G401 (cell line): ENCODE data around the gene AIFM3. TPM values are rescaled to one million over a fixed set of nuclear protein-coding genes. Genes with fewer than 3 reads are reported as not detected.

ENCODE experiments used
- total RNA-seq: library from RNA; depleted of rRNA; stranded (reverse); fragments of >200 nt; shearing (Covaris generic); gene quantifications from 2 replicates; pipeline ENCODE4 v1.2.3, GENCODE V29; 2014; rRNA removed

Gene AIFM3
- total RNA-seq, 1 experiment from 2014 or later = 130 TPM

Other genes starting within 250 kb of the AIFM3 start
- not detected in 2 replicates for gene SERPIND1, start 193.1 kb upstream of the AIFM3 start, total RNA-seq
- 34.3 and 37.2 TPM in 2 replicates for gene PI4KA, start 108.4 kb upstream of the AIFM3 start, total RNA-seq
- gene SNAP29, start 108.2 kb upstream of the AIFM3 start, total RNA-seq = 8.3 and 16.4 TPM in 2 replicates
- gene CRKL, start 49.8 kb upstream of the AIFM3 start, total RNA-seq = 30.7 and 33.9 TPM in 2 replicates
- 41.5 and 67.0 TPM in 2 replicates for gene LZTR1, start 15.0 kb downstream of the AIFM3 start, total RNA-seq
- gene THAP7, start 34.9 kb downstream of the AIFM3 start, total RNA-seq = 70.5 and 73.5 TPM in 2 replicates
- 0.98 and 1.1 TPM in 2 replicates for gene P2RX6, start 47.9 kb downstream of the AIFM3 start, total RNA-seq
- gene SLC7A4, start 65.3 kb downstream of the AIFM3 start, total RNA-seq = not detected in 2 replicates
- not detected in 2 replicates for gene LRRC74B, start 78.7 kb downstream of the AIFM3 start, total RNA-seq